Astrocyte (in vitro differentiated cells and primary cell): ENCODE results near the gene SLC10A1.

Experiments used
- EZH2 ChIP-seq: IDR thresholded peaks from 2 replicates; pipeline ENCODE4 v1.6.1; 2012; ENCODE audit warnings: mild to moderate bottlenecking, low read length, inconsistent platforms; ENCODE audit not compliant: insufficient read depth
- TF ChIP-seq, protein P1 (sequence below): IDR thresholded peaks from 2 replicates; pipeline ENCODE4 v1.5.1; 2011; ENCODE audit warnings: low read depth, mild to moderate bottlenecking, inconsistent platforms, low read length, moderate library complexity; ENCODE audit not compliant: insufficient read depth

DNA sequence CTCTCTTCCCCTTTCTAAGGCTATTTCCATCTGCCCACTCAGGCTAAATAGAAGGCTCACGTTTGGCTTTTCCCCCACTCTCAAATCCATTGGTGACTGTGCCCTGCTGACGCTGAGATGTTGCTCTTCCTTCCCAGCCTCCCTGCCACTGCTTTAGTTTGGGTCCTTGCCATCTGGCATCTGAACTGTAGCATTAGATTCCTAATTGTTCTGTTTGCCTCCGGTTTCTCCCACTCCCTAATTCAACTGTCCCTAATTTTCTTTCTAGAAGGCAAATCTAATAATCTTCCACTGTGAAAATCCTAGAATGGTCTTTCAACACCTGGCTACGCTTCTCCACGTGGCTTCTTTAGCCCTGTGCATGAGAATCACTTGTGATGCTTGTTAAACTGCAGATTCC, 44.6 kb upstream of the SLC10A1 start:
- TF ChIP-seq, protein P1, sequence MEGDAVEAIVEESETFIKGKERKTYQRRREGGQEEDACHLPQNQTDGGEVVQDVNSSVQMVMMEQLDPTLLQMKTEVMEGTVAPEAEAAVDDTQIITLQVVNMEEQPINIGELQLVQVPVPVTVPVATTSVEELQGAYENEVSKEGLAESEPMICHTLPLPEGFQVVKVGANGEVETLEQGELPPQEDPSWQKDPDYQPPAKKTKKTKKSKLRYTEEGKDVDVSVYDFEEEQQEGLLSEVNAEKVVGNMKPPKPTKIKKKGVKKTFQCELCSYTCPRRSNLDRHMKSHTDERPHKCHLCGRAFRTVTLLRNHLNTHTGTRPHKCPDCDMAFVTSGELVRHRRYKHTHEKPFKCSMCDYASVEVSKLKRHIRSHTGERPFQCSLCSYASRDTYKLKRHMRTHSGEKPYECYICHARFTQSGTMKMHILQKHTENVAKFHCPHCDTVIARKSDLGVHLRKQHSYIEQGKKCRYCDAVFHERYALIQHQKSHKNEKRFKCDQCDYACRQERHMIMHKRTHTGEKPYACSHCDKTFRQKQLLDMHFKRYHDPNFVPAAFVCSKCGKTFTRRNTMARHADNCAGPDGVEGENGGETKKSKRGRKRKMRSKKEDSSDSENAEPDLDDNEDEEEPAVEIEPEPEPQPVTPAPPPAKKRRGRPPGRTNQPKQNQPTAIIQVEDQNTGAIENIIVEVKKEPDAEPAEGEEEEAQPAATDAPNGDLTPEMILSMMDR: no peak
- TF ChIP-seq EZH2: no peak
